ENCODE data around the gene CEP55. TPM values are rescaled to one million over a fixed set of nuclear protein-coding genes. Genes with fewer than 3 reads are reported as not detected.

The CEP55 gene
- total RNA-seq, 2 donors from 2014 or later, result 0.48 to 1.1 TPM

- intact Hi-C loops (cut with DNase I), result no loop called here
- DNase-seq (ENCODE audit: low spot score), result no peak
Measured at GRCh38 chr10:93552780-93553179, 56.4 kb downstream of the CEP55 start.

- no peak for DNase-seq (ENCODE audit: low spot score)
- intact Hi-C loops (cut with DNase I), result no loop called here
Measured at GRCh38 chr10:93553482-93554315, 57.3 kb downstream of the CEP55 start.

DNA sequence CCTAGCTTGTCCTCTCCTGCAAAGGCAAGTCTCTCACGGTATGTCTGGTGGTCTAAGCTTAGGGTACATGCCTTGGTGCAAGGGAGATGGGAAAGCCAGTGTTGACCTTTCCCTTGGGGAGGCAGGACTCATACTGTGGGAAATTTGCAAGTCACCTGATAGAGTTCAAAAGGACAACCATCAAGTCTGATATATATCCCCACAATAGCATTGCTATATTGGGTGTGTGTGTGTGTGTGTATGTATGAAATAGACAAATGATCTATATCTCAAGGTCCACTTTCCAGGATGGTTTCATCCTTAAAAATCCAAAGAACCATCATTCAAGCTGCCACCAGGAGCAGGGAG, 57.9 kb downstream of the CEP55 start:
- intact Hi-C loops (cut with DNase I), result no loop called here
- DNase-seq (ENCODE audit: low spot score), result no peak

DNA sequence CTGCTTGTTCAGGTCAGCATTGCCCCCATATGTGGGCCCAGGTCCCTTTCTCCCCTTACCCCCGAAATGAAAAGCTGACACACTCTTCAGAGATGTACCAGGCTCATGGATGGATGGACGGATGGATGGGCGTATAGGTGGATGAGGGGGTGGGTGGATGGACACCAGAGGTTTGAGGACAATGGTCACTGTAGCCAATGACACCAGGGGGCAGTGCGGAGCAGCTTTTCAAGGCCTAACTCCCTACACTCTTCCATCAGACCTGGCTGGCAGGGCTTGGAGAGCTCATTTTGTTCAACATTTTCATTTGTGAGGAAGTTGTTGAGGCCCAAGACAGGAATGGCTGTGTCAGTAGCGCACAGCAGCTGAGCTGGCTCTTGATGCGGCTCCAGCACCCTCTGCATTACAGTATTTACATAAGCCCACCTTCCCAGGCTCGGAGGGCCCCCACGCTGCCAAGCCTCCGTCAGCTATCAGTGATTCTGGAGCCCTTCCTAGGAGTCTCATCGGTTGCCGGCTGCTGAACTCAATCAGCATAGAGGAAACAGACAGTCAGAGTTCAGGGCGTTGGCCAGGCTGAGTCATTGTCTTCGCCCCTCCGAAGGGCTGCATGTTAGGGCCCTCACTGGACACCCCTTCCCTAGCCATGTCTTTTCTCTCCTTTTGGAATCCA, 58.5 kb downstream of the CEP55 start:
- intact Hi-C loops (cut with DNase I), result no loop called here

GRCh38 chr10:93559490-93559889, 63.1 kb downstream of the CEP55 start:
- intact Hi-C loops (cut with DNase I), result no loop called here
- DNase-seq (ENCODE audit: low spot score), result no peak

More for the DNA sequence above, 58.5 kb downstream of the CEP55 start:
- DNase-seq (ENCODE audit: low spot score), result peak; percentile 93

GRCh38 chr10:93560541-93560940, 64.1 kb downstream of the CEP55 start:
- no peak for DNase-seq (ENCODE audit: low spot score)
- intact Hi-C loops (cut with DNase I), result no loop called here

DNA sequence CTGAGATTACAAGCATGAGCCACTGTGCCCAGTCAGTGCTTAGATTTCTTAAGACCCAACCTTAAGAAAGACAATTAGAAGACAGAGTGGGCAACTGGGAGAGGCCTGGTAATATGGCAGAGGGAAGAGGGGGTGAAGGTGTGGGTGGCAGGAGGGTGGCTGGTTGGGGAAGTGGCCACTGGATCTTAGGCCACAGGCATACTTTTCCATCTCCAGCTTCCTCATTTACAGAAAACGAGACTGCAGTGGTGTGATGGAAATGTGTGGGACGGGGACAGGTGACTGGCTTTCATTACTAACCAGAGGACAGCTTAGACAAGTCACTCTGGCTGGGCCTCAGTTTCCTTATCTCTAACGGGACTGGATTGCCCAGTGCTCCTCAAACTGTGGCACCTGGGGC, 69.0 kb downstream of the CEP55 start:
- intact Hi-C loops (cut with DNase I), result no loop called here
- DNase-seq (ENCODE audit: low spot score), result no peak

- peak; percentile 85 for DNase-seq (ENCODE audit: low spot score)
- intact Hi-C loops (cut with DNase I), result no loop called here
Measured at GRCh38 chr10:93566435-93567276, 70.2 kb downstream of the CEP55 start, which contains the start of gene FFAR4. Gene FFAR4 (plus strand): TSS chr10:93566665. CDS start chr10:93566721, 56 bp downstream.

GRCh38 chr10:93567277-93568104, 71.1 kb downstream of the CEP55 start:
- intact Hi-C loops (cut with DNase I), result no loop called here
- no peak for DNase-seq (ENCODE audit: low spot score)

DNA sequence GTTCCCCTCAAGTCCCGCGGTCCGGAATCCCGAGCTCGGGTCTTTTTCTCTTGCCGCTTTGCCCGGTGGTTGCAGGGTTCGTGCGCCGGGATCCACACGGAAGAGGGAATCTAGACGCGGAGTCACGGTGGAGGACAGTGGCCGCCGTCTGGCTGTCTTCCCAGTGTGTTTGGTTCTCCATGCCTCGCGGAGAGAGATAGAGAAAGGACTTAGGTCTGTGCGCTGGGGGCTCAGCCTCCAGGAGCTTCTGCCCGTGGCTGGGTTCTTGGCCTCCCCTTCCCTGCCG, 71.6 kb downstream of the CEP55 start:
- DNase-seq (ENCODE audit: low spot score), result no peak
- intact Hi-C loops (cut with DNase I), result no loop called here

GRCh38 chr10:93570383-93570782, 74.0 kb downstream of the CEP55 start:
- DNase-seq (ENCODE audit: low spot score), result no peak
- intact Hi-C loops (cut with DNase I), result no loop called here

DNA sequence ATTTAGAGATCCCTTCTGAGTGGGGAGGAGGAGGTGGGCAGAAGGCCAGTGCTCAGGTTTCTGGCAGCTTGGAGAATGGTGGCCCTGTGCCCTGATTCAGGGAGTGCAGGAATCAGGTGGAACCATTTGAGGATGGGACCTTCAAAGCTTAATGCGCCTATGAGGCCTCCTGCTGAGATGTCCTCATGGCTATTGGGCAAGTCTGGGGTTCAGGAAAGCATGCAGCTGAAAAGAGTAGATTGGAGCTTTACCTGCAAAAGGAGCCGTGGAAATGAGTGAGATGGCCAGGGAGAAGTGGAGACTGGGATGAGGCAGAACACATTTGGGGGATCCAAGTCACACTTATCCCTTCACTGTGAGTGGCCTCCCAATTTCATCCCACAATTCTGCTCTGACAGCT, 76.2 kb downstream of the CEP55 start:
- DNase-seq (ENCODE audit: low spot score), result no peak
- intact Hi-C loops (cut with DNase I), result no loop called here

- intact Hi-C loops (cut with DNase I), result no loop called here
- no peak for DNase-seq (ENCODE audit: low spot score)
Measured at GRCh38 chr10:93573051-93573909, 76.9 kb downstream of the CEP55 start.

DNA sequence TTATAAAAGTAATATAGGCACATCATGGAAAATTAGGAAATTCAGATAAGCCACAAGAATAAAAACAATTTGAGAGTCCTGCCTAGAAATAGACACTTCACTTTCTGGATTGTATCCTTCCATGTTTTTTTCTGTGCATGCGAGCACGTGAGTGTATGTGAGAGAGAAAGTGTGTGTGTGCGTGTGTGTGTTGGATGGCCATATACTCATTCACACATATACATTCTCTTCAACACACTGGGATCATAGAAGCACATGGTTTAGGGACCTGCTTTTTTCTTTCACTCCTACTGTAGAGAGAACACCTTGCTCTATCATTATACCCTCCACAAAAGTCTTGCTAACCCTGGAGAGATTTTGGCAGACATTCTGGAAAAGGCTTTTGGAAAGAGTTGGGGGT, 77.5 kb downstream of the CEP55 start:
- intact Hi-C loops (cut with DNase I), result no loop called here
- no peak for DNase-seq (ENCODE audit: low spot score)

DNA sequence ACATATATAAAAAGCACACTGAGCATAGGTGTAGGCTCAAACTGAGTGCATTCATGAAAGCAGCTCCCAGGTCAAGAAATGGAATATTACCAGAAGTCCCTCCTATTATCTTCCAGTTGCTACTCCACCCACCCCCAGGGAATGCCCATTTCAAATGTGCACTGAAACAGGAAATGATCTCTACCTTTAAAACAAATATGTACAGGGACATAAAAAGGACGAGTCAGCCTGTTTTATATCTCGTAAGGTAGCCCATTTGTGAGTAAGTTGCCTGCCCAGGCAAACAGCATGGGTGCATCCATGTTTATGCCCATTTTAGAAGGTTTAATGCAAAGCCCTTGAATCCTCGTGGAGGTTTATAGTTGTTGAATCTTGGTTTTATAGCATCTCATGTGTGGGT, 80.5 kb downstream of the CEP55 start:
- no peak for DNase-seq (ENCODE audit: low spot score)
- intact Hi-C loops (cut with DNase I), result no loop called here

DNA sequence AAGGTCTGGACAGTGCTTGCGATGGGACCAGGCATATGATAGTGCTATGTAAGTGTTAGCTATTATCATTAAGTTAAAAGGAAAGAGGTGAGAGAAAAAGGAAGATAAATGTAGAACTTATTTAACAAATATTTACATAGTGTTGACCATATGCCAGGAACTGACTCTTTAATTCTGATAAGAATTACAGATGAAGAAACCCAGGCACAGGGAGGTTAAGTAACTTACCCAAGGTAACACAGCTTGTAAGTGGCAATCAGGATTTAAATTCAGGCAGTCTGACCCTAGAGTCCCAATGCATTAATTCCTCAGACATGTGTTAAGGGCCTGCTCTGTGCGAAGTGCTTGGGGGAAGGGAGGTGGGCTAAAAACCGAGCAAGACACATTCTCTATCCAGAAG, 81.2 kb downstream of the CEP55 start:
- no peak for DNase-seq (ENCODE audit: low spot score)
- intact Hi-C loops (cut with DNase I), result no loop called here
